Measurements from ENCODE around the gene TMEM54. TPM values are rescaled to one million over a fixed set of nuclear protein-coding genes. Genes with fewer than 3 reads are reported as not detected.

The TMEM54 gene, protein sequence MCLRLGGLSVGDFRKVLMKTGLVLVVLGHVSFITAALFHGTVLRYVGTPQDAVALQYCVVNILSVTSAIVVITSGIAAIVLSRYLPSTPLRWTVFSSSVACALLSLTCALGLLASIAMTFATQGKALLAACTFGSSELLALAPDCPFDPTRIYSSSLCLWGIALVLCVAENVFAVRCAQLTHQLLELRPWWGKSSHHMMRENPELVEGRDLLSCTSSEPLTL
- polyA plus RNA-seq (ENCODE audit: insufficient read length) = 5.7 TPM

DNA sequence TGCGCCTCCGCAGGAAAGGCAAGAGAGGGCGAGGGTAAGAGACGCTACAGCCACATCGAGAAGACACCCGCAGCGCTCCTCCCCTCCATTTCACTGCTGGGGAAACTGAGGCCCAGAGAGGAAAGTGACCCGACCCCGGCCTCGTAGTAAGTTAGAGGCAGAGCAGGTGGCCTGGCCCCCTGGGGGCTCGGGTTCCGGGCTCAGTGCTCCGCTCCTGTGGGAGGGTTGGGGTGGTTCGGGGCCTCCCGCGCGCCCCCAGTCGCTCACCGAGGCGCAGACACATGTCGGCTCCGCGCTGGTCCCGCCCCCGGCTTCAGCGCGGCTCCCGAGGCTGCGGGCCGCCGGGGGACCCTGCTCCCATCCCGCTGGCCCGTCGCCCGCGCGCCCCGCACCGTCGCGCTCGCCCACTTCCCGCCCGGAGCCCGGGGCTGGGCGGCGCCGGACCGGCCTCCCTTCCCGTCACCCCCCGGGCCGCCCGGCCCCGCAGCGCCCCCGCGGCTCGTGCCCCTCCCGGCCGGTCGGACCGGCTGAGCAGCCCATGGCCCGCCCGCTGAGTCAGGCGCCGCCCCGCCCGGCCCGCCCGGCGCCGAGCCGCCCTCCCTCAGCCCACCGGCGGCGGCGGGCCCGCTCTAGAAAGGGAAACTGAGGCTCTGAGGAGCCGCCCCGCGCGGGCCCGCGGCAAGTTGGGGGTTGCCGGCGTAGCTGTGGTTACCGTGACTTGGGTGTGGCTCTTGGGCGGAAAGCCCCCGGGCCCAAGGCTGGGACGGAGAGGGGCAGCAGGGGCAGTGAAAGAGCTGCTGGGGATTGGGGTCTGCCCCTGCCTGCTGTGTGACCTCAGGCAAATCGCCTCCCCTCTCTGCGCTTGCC lies at the start of gene TMEM54:
TMEM54 (minus strand) TSS at position 434 of the 867 bp plus-strand sequence; CDS start at position 283, 151 bp downstream.
- DNase-seq = peak; percentile 43

DNA sequence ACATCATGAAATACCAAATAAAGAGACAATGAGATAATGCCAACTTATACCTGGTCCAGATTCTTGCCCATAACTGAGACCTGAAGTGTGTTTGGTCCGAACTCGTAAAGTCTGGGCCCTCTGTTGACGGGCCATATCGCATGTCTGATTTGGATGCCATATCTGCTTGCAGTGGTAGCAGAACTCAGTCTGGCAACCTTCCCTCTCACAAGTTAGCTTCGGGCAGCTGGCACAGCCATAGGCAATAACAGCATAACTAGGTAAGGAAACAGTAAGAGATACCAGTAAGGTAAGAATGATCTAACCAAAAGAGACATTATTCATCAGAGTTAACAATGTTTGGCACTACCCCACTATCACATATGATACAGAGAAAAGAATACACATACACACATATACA lies 48.3 kb upstream of the TMEM54 start:
- no peak for DNase-seq

DNA sequence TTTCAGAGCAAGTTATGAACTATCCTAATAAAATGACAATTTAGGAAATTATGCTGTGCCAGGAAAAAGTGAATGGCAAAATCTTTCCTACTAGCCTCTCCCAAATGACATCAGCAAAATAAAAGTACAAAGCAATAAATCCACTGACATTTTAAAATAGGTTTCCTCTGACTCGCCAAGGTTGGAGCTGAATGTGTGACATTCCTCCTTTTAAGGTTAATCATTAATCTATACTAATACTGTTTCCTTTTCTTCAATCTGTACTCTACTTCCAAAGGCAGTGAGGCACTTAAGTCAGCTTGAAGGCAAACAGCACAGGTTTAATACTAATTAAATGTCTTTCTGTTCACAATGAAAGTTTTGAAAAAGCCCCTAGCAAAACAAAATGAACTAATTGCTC lies 47.7 kb upstream of the TMEM54 start:
- DNase-seq = no peak

DNA sequence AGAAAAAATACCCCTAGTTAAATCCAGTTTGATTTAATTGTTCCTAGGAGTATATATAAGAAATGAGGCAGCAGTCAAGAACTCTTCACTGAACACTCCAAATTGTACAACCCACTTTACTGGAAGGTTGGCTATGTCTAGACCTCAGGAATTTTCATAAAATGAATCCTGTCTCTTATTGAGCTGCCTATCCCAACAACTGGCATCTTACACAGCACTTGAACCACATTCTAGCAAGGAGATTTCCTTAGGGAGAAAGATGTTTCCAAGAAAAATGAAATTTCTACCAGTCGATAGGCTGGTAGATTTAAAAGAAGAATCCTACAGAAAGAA lies 47.2 kb upstream of the TMEM54 start:
- DNase-seq = no peak

DNA sequence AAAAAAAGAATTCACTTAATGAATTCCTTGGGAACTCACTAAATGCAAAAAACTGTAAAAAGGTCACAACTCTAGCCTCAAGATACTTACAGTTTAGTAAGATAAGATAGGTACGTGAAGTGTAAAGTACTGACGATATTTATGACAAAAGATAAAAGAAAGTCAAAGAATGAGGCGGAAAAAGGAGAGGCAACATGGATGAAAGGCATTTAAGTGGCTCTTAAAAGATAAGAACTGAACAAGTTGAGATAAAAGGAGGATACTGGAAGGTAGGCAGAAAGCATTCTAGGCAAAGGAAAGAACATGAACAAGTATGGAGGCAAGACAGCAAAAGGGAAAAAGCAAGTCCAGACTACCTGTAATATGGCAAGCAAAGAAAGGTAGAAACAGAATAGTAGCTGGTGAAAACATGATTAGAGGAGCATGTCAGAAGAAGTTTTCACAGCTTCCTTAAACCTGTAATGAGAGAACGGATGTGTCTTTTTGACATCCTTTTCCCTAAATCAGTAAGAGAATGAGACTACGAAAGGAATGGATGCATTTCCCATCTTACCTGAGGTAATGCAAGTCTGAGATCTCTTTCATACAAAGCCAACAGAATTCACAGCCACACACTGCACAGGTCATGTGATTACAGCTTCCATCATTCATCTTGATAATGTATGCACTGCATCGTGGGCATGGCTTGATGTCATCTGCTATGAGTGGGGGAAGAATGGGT lies 46.6 kb upstream of the TMEM54 start:
- no peak for DNase-seq

DNA sequence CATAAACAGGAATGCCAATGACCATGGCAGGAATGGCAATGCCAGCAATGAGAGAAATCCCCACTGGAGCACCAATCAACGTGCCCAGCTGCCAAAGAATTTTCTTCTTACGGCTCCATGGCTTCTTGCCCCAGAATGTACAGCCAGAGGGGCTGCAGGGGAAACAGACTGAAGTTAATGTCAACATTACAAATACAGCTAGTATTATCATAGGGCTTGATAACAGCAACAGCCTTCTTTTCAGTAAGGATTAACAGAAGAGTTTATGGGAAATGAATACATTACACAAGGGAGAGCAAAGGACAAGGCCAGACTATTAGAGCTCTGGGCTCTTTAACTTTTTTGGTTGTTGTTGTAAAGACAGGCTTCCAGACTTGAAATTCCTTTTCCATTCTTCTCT lies 45.2 kb upstream of the TMEM54 start:
- no peak for DNase-seq

DNA sequence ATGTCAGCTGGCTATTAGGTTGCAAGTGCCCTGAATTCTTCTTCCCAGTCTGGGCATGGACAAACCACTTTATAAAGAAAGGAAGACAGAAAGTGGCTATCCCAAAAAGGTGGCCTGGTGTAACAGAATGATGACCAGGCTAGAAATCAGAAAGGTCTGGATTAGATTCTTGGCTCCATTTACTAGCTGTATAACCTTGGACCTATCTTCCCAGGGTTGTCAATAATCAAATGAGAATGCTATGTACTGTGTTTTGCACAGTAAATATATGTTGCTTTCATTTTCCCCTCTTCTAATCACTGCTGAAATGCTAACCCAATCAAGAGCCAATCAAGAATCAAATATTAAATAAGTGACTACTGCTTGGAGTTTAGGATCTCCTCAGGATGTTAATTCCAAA lies 43.0 kb upstream of the TMEM54 start:
- DNase-seq = no peak

DNA sequence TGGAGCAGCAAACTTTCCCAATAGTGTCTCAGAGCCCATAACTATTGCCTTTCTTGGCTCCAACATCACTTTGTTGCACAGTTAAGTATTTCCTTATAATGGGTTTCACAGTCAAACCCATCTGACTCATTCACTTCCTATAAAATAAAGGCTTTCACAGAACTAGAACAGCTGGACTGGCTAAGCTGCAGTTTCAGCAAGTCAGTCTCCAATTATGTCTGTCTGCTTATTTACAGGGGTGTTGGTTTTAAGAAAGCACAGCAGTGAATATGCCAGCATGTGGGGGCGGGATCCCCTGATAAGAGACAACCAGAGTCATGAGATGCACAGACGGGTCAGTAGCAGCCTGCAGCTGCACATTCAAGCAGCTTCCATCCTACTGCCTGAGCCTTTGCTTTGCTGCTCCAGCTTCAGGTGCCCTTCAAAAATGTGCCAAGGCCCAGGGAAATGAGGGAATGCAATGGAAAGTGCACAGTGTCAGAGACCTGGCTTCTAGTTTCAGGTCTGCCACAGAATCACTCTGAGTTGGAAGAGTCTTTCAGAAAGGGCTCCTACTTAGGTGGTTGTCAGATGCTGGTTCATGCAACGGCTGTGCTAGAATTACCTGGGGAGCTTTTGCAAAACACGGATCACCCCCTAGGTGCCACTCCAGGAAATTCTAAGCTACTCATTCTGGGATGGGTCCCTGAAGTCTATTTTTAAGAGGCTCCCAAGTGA lies 38.6 kb upstream of the TMEM54 start:
- DNase-seq = peak; percentile 57

DNA sequence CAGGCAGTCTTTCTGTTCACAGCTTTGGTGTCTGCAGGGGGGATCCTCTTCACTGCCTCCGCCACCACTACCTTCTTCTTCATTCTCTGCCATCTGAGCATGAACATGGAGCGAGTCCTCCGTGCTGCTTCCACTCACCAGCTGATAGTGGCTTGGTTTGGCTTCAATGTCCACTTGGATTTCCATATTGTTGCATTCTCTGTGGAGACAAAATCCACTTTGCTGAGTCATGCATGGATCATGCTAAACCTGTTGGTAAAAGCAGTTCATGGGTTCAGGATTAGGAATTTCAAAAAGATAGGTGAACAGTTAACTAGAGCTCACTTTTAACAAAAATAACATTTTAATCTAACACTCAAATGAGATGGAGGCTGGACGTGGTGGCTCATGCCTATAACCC lies 35.9 kb upstream of the TMEM54 start:
- DNase-seq = no peak

DNA sequence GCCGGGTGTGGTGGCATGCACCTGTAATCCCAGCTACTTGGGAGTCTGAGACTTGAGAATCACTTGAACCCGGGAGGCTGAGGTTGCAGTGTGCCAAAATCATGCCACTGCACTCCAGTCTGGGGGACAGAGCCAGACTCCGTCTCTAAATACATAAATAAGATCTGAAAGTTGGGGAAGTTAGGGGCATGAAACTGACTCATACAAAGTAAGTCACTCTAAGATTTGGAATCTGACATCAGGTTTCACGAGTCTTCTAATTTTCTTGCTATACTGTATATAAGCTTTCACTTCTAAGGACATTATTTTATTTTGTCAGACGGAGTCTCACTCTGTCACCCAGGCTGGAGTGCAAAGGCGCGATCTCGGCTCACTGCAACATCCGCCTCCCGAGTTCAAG lies 33.3 kb upstream of the TMEM54 start:
- no peak for DNase-seq

DNA sequence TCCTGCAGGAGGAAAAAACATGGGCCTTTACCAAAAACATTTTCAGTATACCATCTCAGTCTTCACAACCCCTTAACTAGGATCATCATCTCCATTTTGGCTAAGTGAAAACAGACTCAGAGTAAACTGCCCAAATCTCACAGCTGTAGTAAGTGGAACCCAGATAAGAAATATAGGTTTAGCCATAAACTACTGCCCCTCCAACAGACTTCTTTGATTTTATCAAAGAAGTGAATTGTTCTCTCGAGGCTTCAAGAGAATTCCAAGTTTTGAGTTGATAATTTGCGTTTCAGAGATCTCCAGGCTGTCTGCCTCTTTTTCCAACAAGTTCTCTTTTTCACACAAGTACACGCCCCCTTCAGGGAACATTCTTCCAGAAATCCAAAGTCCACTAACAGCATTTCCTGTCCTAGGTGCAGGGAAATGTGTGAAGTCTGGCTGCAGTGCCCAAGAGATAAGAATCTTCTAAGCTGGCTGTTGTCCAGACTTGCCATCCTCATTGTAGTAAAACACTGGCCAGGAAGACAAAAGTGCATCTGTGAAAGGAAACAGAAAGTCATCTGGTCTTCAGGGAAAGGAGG lies 32.6 kb upstream of the TMEM54 start:
- DNase-seq = no peak

DNA sequence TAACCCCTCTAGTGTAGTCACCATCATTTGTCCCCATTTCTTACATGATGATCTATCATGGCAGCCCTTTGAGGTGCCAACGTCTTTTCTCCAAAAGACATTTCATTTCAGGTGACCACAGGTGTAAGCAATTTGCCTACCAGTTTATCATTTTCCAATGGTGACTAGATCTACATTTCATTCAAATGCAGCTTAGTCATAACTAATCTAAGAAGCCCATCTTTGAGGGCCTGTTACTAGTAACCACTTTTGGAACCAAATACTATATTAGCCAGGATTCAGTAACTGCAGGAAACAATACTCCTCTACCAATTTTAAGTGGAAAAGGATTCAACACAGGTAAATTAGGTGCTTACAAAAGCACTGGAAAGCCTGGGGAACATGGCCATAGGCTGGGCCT lies 30.6 kb upstream of the TMEM54 start:
- no peak for DNase-seq

DNA sequence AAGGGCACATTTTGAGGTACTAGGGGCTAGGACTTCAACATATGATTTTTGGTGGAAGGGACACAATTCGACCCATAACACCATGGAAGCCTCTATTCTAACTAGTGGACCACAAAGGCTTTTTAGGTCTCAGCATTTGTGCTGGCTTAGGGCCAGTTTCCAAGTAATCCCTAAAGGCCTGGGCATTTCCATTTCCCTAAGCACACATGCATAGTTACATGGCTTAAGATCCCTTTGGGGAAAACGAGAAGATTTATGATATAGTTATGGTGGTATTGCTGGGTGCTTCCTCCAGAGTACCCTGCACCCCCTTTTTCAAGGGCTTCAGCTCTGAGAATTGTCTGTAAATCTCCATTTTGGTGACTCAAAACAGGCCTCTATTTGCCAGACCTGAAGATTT lies 28.2 kb upstream of the TMEM54 start:
- DNase-seq = no peak

DNA sequence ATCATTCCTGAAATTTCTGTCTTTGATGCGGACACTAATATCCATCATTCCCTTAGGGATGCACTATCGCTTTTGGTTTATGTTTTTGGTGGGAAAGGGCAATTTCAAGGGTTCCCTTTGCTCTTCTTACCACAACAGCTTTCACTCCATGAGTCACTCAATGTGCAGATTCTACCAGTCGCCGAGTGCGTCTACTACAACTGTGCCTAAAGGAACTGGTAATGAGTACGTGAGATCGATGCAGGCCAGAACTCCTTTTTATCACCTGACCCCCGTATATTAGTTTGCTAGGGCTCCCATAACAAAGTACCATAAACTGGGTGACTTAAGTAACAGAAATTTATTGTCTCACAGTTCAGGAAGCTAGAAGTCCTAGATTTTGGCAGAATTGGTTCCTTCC lies 27.5 kb upstream of the TMEM54 start:
- no peak for DNase-seq

DNA sequence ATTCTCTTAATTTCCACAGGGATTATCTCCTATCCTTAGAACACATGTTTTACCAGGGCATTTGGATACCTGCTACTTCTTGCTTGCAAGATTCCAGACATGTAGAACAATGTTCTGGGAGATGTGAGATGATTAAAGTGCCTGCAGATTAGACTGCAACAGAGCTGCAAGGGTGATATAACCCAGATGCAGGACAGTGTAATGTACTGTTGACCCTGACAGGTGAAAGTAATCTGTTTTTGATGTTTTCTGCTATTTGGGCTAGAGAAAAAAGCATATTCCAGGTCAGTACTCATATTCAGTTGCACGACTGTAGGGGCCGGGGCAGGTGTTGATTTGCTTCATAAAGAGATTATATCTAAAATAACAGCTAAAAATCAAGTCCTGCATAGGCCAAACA lies 27.1 kb upstream of the TMEM54 start:
- DNase-seq = no peak

DNA sequence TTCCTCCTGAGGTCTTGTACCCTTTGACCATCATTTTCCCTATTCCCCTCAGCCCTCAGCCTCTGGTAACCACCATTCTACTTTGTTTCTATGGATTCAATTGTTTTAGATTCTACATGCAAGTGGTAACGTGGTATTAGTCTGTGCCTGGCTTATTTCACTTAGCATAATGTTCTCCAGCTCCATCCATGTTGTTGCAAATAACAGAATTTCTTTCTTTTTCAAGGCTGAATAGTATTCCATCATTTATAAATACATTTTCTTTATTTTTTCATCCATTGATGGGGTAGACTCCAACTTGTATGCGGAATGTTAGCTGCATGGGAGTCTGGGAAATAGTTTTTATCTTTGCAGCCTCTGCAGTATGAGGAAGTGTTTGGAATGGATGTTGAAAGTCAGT lies 26.3 kb upstream of the TMEM54 start:
- no peak for DNase-seq

DNA sequence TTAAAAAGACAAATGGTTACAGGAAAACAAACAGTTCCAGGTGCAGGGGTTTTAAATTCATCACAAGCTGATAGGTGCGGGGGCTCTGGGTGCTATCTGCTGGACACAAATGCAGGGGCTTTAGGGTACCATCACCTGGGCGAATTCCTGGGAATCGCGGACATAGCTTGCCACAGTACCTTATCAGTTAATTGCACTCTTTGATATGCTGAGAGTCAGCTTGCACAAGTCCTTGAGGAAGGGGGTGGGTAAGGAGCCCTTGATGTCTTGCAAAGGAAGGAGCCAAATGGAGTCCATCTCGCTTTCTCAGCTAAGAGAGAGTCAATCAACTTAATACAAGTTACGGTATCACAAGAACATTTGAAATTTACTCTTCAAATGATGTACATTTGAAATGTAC lies 25.4 kb upstream of the TMEM54 start:
- DNase-seq = no peak

DNA sequence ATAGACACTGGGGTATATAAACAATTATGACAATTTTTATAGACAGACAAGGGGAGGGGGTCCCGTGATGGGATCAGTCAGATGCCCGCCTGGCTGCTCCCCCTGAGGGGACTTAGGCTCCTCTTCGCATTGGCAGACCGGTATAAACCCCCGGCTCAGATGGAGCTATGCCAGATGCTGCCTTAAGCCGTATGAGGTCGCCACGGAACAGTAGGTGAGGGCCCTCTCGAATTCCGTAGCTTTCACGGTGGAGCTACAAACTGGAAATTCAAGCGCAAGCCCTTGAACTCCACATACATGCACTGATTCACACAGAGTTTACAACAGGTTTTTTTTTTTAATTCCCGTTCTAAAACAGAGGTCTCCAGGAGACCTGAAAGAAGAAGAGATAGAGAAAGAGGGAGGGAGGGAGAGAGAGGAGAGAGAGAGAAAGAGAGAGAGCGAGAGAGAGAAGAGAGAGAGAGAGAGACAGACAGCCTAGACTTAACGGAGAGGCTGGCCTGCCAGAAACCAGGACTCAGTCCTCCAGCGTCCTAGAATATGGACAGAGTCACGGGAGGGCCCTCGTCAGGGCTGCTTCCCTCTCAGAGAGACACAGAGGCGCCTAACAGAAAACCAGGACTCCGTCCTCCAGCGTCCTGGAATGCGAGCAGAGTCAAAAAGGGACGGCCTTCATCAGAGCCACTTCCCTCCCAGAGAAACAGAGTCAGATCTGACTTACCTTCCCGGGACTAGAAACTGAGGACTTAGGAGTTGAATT lies 24.4 kb upstream of the TMEM54 start:
- no peak for DNase-seq

DNA sequence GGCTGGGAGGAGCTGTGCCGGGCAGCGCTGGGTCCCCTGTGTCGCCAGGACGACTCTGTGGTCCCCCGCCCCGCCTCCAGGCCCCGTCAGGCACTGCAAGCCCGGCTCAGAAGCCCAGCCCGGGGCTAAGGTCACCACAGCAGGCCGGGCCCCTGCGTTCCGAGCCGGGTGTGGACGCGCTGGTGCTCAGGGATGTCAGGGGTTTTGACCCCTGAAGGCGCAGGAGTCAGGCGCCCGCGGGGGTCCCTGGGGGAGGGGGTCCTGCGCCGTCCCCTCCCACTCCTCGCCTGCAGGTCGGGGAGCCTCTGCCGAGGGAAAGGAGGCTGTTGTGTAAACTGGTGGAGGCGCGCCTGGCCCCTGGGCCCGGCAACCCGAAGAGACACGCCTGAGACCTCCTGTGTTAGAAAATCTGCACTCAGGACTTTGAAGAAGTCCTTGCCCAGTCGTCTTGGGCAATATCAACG lies 23.7 kb upstream of the TMEM54 start:
- DNase-seq = no peak

DNA sequence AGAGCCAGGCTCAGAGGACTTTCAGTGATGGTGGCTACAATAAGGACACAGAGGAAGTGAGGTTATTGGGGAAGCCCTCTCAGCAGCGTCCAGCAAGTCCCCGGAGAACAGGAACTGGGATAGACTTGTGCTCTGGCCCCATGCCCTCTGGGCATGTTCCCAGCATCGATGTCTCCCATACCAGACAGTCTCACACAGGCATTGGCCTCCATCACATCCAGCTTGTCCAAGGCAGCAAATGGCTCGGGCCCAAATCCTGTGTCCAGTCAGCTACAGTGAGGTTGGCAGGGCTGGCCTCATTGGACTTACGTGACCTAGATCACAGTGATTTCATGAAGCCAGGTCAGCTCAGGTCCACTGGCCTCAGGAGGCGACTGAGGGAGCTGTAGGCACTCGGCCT lies 19.6 kb upstream of the TMEM54 start:
- no peak for DNase-seq

DNA sequence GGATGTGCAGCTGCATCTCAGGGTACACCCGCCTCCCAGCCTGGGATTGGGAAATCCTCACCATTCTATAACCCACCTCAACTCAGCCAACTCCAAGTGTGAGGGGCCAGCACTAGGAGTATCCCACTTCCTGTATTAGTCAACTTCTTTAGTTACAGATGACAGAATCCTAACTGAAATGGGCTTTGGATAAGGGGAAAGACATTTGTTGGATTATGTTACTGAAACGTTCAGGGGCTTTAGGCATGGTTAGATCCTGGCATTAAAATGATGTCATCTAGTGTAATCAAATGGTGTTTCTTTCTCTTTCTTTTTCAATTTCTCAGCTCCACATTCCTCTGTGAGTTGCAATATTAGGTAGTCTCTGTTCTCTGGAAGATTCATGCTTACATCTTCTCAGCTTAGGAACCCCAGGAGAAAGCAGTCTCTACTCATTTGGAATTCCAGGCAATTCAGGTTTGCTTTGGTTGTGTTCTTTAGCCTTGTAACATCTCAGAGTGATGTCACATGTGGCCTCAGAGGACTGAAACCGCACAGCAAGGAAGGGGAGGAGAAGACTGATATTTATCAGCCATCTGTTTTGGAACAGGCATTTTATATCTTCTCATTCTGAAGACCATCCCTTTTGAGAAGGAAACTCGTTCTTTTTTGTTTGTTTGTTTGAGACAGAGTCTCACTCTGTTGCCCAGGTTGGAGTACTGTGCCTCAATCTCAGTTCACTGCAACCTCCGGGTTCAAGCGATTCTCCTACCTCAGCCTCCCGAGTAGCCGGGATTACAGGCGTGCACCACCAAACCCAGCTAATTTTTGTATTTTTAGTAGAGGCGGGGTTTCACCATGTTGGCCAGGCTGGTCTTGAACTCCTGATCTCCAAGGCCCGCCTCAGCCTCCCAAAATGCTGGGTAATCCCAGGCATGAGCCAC lies 18.9 kb upstream of the TMEM54 start:
- peak; percentile 22 for DNase-seq
